HG03064 (cell line): Measurements from ENCODE around the gene KRT79.

Source experiments
- ATAC-seq: cut with Tn5 transposase; IDR thresholded peaks from one replicate; pipeline ENCODE4 v1.9.1; 2021; ENCODE audit warnings: low read depth; ENCODE audit not compliant: unreplicated experiment

KRT79 gene

GRCh38 chr12:52774629-52775250 lies 59.4 kb downstream of the KRT79 start:
- ATAC-seq = no peak

- no peak for ATAC-seq
Measured at GRCh38 chr12:52772772-52773171, 61.3 kb downstream of the KRT79 start.

GRCh38 chr12:52772188-52772587 lies 61.9 kb downstream of the KRT79 start:
- no peak for ATAC-seq

- ATAC-seq = no peak
Measured at GRCh38 chr12:52771505-52771904, 62.6 kb downstream of the KRT79 start.
